GM19452 (cell line): ENCODE results near the gene PAX4.
"Not testable (repeated sequence)": the region's sequence is repeated elsewhere in the genome, so short reads cannot be mapped to it uniquely, and the experiment has no call there.

ENCODE experiments used
- ATAC-seq: cut with Tn5 transposase; IDR thresholded peaks from one replicate; pipeline ENCODE4 v1.9.1; 2021; ENCODE audit not compliant: unreplicated experiment

The PAX4 gene

GRCh38 chr7:127586346-127586745 is 31.6 kb downstream of the PAX4 start:
- ATAC-seq: no peak

GRCh38 chr7:127585044-127585953 is 32.6 kb downstream of the PAX4 start, which contains the start of gene GCC1:
TSS of gene GCC1 (minus strand) at chr7:127585596. CDS start at chr7:127585182, 414 bp downstream.
- ATAC-seq: peak; percentile 81

GRCh38 chr7:127584648-127585043 is 33.3 kb downstream of the PAX4 start:
- ATAC-seq: no peak

- no peak for ATAC-seq
Measured at GRCh38 chr7:127582361-127582760, 35.6 kb downstream of the PAX4 start.

GRCh38 chr7:127581716-127582115 is 36.2 kb downstream of the PAX4 start:
- ATAC-seq: no peak

GRCh38 chr7:127580612-127581011 is 37.3 kb downstream of the PAX4 start:
- ATAC-seq: no peak

- no peak for ATAC-seq
Measured at GRCh38 chr7:127578711-127579275, 39.1 kb downstream of the PAX4 start.

GRCh38 chr7:127578036-127578684 is 39.8 kb downstream of the PAX4 start:
- ATAC-seq: no peak

GRCh38 chr7:127571741-127572505 is 46.0 kb downstream of the PAX4 start:
- ATAC-seq: no peak

GRCh38 chr7:127568034-127568433 is 49.9 kb downstream of the PAX4 start:
- not testable (repeated sequence) for ATAC-seq

GRCh38 chr7:127566242-127566641 is 51.7 kb downstream of the PAX4 start:
- no peak for ATAC-seq
